HG03457 (cell line): ENCODE data around the gene FAM43B.

Experiments
- ATAC-seq: cut with Tn5 transposase; IDR thresholded peaks from one replicate; pipeline ENCODE4 v1.9.1; 2021; ENCODE audit warnings: moderate number of reproducible peaks; ENCODE audit not compliant: unreplicated experiment

The FAM43B gene

DNA sequence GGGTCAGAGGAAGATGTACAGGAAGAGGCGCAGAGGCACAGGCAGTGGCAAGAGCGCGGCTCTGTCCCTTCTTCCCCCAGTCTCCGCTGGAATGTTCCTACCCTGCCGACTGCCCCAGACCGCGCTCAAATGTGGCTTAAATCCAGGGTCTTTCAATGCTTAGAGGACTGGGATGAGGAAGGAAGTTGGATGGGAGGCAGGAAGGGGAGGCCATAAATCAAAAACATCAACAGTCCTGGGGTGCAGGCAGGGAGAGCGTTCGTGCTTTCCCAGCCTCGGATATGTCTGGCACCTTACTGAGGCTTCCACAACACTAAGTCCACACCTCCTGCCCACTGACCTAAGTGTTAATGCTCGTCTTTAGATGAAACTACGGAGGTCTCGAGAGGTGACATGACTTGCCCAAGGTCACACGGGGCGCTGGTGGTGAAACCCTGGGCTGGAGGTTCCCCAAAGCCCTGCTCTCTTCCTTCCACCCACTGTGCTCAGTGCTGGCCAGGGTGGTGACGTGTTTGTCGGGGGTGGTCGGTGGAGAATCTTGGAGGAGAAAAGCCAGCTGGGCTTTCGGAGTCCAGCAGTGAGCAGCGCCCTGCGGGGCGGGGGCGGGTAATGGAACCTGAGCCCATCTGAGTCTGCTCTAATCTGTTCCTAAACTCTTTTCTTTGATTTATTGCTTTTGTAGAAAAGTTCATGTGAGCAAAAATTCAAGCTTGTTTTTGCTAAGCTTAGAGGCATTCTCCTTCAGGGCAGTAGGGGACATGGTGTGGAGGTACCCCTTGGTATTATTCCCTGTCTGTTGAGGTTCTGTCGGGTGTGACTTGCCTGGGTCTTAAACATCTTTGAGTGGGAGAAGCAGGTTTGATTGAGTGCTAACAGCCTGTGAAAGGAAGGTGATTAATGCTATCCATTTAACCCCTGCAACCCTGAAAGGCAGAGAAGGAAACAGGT is 37.2 kb downstream of the FAM43B start:
- ATAC-seq = no peak

DNA sequence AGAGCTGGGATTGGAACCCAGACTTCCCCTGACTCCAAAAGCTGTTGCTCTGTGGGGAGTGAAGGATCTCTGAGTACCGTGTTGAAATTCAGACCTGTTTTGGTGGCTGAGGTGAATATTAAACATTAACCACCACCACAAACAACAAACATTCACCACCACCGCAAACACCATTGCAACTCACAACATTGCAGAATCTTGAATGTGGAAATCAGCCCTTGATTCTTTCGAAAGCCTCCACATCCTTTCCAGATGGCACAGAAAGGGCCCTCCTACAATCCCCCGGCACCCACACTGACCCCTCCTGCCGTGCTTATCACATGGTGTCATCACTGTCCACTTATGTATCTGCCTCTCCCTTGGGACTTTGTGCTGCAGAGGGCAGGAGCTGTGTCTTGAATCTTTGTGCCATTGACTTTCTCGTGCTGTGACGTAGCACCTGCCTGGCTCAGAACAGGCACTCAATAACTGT is 38.0 kb downstream of the FAM43B start:
- no peak for ATAC-seq

DNA sequence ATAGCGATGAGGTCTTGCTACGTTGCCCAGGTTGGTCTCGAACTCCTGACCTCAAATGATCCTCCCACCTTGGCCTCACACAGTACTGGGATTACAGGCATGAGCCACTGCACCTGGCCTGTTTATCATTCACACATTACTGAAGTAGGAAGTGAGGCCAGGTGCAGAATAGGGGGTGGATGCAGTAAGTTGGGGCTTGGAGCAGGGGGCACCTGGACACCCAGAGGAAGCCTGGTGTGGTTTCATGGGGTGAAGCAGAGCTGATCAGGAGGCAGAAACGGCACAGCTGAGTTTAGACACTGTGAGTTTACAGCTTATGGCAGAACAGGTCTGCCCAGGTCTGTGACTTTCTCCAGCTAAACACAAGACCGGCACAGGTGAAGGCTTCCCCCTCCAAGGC is 41.4 kb downstream of the FAM43B start:
- no peak for ATAC-seq

DNA sequence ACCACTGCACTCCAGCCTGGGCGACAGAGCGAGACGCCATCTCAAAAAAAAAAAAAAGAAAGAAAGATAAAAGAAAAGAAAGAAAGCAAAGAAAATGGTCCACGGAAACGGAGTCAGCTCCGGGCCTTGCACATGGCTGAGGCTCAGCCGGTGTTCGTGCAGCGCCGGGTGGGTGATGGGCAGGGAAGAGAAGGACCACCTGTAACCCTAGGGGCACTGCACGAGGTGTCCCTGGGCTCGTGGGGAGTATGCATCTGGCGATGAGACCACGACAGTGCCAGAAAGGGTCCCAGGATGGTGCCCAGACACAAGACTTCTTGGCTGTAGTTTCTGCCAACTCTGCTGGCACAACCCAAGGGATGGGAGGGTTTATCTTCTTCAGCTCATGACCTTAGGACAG is 42.4 kb downstream of the FAM43B start:
- no peak for ATAC-seq

DNA sequence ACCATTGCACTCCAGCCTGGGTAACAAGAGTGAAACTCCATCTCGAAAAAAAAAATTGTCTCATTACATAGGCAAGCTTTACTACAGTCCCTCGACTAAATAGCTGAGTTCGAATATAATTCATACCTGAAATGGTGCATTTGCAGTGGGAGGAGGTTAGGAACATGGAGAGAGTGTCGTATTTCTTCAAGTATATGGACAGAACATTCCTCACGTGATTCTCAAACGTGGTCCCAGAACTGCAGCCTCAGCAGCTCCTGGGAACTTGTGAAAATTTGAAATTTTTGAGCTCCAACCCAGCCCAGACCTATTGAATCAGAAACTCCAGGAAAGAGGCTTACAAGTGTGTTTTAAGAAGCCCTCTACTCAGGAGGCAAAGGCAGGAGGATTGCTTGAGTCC is 43.7 kb downstream of the FAM43B start:
- no peak for ATAC-seq

DNA sequence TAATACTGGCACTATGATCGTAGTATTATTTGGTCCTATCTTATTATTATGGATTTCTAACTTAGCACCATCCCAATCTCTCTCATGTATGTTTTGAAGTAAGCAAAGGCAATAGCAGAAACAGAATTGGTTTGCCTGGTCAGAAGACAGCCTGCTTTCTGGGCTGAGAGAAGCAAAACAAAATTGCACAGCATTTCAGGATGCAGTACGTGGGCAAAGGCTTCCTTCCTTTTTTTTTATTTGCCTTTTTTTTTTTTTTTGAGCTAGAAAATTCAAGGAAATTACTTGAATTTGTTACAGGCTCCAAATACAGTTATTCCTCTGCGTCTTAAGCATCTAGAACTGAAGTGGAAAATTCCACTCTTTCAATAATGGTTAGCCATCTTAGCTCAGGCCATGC is 45.3 kb downstream of the FAM43B start:
- ATAC-seq = no peak

DNA sequence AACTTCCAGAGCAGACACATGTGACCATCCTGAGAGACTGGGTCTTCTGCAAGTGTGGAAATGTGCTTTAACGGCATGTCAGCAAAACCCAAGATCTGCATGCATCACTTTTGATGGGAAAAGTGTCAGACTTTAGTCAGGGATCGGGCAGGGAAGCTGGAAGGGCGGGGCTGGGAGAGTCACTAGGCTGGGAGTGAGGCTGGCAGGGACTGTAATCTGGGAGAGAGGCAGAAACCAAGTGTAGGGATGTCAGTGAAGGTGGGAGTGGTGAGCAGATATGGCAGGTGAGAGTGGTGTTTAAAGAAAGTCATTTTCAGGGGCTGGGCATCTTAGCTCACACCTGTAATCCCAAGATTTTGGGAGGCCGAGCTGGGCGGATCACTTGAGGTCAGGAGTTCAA is 47.8 kb downstream of the FAM43B start:
- no peak for ATAC-seq

DNA sequence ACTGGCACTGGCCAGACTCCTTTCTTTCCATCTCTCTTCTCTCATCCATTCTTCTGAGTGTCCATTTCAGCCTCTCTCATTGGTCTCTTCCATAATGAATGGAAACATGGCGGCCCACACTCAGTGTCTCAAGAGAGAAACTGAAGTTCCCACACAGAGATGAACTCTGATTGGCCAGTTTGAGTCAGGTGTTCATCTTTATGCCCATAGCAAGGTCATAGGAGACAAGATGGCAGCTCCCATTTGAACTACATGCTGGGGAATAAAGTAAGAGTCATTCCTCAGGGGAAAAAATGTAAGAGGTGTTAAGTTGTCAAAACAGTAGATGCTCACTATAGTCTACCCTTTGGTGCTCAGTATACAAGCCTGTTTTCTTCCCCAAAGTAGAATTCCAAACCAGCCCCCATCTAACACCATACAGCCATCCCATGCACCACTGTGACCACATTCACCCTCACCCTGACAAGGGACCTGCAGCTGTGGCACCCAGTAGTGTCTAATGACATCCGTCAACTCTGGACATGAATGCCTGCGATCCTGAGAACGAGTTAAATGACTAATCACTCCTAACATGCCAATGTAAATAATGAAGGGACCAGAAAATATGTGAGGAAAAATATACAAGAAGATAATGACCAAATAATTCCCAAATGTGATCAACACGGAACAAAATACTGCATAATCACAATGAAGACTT is 48.9 kb downstream of the FAM43B start:
- ATAC-seq = no peak

DNA sequence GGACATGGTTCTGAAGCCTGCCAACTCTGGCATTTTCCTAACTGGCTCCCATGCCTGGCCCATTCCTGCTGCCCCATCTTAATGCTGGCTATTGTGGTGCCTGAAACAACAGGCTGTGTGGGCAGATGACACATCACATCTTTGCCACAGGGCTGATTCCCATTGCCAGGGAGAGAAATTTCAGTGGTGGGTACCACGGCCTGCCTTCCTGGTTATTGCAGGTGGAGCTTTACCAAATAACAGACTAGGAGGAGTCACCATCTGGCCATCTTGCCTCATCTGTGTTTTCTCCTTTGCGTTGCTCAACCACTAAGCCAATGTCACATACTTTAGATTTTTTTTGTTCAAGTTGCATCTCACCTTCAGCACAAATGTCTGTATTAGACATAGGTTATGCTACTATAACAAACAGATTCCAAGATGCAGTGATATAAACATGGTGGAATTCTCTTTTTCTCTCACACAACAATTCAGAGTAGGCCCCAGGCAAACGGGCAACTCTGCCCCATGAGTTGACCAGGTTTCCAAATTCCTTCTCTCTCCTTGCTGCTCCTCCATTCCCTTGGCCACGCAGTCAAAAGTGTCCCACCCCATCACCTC is 50.6 kb downstream of the FAM43B start:
- ATAC-seq = no peak

DNA sequence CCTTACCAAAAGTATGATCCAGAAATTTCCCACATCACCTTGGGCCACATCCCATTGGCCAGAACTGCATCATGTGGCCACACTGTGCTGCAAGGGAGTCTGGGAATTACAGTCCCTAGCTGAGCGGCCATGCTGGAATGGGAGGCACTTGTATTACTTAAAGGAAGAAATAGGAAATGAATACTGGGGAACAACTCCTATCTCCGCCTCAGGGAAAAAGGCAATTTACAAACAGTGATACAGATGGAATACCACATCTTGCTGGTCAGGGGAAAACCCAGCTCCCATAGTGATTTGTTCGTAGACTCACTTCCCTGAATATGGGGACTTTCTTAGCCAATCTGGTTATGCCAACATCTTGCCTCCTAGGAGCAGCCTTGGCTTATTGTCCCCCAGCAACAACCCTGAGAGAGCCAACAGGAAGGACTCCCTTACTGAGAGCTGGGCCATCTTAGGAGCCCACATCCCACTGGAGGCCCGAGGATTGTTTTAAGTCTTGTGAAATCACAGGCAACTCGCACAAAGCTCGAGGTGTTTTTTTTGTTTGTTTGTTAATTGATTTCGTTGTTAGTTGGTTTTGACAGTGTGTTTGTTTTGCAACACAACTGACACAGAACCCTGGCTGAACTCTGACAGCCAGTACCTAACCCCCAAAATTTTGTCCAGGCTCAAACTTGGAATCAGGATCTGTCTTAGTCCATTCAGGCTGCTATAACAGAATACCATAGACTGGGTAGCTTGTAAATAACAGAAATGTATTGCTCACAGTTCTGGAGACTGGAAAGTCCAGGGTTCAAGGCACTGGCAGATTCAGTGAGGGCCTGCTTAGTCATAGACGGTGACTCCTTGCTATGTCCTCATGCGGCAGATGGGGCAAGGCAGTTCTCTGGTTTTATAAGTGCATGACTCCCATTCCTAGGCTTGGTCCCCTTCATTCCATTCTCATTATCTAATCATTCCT is 51.4 kb downstream of the FAM43B start:
- ATAC-seq = no peak
